T-helper 22 cell (primary cell): ENCODE results near the gene LYAR.

Experiments
- DNase-seq: peaks from one replicate; pipeline ENCODE4 v3.0.0-alpha.2; 2020; ENCODE audit warnings: low read depth

LYAR gene, protein sequence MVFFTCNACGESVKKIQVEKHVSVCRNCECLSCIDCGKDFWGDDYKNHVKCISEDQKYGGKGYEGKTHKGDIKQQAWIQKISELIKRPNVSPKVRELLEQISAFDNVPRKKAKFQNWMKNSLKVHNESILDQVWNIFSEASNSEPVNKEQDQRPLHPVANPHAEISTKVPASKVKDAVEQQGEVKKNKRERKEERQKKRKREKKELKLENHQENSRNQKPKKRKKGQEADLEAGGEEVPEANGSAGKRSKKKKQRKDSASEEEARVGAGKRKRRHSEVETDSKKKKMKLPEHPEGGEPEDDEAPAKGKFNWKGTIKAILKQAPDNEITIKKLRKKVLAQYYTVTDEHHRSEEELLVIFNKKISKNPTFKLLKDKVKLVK

DNA sequence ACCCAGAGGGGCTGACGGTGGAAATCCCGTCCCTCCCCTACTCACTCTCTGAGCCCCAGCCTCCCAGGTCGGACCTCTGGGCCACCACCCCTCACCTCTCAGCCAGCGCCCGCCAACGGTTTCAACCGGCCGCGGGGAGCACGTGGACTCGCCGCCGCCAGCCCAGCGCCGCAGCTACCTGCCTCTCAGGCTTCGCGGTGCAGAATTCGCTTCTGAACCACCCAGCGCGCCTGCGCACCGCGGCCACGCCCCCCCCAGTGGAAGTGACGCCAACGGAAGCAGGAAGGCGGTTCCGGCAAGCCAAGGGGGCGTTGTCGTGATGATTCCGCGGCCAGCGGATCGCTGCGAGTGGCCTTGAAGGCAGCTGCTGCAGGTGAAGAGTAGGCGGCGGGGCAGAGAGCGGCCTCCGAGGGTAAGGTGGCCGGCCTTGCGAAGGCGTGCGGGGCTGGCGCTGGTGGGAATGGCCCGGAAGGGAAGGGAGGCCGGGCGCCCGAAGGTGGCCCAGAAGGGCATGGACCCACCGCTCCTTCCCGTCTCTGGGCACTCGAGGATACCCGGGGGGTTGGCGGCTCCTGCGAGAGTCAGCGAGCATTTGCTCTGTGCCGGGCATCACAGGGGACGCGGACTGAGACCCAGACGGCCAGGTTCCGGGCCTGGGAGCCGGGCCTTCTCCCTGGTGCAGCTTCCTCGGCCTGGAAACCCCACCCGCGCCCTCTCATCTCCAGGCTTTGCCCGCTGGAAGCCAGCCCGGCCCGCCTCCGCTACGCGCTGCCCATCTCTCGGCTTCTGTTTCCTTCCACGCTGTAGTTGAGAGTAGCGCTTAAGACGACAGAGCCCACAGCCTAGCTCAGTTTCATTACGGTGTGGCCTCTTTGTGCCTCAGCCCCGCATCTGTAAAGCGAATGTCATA is at the start of gene LYAR, which contains the start of gene ZBTB49:
Gene LYAR (minus strand): TSS at position 214 of the 910 bp plus-strand sequence. CDS start 6,412 bp downstream, outside the sequence.
Gene ZBTB49 (plus strand): TSS at position 311 of the 910 bp plus-strand sequence. CDS start 9,695 bp downstream, outside the sequence.
- DNase-seq, result peak; percentile 93

DNA sequence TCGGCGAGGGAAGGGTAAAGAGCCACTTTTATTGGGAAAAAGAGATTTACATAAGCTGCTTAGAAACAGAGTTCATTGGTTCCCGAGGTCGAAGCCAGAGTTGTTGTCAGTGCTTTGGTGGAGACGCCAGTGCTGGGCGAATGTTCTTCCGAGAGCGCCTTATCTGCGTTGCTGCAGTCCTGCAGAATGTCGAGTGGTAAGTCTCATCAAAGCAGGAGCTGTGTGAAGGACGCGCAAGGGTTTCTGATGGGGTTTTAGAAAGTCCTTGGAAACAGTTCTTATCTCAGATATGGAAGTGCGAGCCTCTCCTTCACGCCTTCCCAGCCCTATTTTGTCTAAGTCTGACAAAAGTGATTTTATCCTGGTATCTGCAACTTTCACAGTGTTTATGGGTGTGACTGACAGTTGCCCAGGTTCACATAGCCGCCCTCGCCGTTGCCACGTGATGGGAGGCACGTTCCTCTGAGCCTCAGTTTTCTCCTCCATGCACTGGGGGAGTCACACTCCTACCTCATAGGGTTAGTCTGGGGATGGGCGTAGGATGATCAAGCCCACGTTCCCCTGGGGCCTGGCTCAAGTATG is 49.6 kb upstream of the LYAR start:
- no peak for DNase-seq

DNA sequence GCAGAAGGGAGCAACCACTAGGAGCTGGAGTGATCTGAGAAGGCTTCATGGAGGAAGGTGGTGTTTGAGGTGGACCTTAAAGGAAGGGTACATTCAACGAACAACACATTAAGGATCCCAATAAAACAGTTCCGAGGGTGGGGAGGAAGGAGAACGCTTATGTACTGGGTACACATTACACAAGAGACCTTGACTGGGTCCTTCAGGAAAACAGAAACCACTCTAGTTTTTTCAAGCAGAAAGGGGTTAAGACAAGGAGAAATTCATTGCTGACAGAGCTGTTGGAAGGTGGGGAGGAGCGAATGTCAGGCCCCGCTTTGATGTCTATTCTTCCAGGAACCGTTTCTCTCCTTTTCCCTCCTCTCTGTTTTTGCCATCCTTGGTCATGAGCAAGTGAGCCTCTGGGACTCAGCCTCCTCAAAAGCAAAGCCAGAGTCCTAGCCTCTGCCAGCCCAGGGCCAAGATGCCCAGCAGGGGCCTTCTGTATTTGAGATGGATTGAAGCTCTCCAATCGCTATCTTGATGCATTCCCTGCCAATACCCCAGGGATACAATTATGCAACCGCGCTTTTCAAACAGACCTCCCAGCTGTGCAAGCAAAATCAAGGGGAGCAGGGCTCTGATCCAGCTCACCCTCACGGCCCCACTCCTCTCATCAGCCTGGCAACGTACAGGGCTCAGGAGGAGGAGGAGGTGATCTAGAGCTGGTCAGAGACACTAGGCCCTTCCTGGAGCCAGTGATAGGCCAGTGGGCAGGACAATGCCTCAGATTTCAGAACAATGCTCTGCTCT is 48.5 kb upstream of the LYAR start:
- no peak for DNase-seq

DNA sequence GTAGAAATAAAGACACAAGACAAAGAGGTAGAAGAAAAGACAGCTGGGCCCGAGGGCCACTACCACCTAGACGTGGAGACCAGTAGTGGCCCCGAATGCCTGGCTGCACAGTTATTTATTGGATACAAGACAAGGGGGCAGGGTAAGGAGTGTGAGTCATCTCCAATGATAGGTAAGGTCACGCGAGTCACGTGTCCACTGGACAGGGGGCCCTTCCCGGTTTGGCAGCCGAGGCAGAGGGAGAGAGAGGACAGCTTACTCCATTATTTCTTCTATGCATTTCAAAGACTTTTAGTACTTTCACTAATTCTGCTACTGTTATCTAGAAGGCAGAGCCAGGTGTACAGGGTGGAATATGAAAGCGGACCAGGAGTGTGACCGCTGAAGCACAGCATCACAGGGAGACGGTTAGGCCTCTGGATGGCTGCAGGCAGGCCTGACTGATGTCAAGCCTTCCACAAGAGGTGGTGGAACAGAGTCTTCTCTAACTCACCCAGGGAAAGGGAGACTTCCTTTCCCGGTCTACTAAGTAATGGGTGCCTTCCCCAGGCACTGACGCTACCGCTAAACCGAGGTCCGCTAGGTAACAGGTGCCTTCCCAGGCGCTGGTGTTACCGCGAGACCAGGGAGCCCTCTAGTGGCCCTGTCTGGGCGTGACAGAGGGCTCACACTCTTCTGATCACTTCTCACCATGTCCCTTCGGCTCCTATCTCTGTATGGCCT is 45.0 kb upstream of the LYAR start:
- DNase-seq, result peak; percentile 37

DNA sequence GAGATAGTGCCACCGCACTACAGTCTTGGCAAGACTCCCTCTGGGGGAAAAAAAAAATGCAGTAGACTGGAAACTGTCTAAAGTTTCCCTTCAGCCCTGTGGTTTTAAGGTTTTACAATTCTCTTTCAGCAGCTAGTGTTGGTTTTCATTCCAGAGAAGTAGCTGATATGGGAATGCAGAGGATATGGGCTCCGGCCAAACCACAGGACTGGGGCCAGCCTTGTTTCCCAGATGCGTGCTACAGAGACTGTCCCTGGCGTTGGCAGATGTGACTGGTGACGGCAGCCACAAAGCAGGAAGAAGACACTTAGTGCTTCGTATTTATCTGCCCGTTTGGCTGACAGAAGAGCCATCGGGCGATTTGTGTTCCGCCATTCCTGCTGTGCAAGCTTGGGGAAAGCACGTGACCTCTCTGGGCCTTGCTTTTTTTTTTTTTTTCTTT is 43.3 kb upstream of the LYAR start:
- DNase-seq, result no peak

DNA sequence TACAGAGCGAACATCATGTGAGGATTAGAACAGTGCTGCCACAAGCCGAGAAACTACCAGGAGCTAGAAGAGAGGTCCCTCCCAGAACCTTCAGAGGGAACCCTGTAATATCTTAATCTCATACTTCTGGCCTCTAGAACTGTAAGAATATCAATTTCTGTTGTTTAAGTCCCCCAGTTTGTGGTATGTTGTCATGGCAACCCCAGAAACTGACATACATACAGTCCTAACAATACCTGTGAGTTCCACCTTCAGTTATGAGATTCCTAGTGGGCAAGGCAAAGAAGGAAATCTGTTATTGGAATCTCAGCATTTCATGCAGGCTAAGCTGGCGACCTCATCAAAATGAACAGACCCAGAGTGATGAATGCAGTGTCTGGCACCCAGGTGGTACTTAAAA is 42.6 kb upstream of the LYAR start:
- DNase-seq, result no peak

DNA sequence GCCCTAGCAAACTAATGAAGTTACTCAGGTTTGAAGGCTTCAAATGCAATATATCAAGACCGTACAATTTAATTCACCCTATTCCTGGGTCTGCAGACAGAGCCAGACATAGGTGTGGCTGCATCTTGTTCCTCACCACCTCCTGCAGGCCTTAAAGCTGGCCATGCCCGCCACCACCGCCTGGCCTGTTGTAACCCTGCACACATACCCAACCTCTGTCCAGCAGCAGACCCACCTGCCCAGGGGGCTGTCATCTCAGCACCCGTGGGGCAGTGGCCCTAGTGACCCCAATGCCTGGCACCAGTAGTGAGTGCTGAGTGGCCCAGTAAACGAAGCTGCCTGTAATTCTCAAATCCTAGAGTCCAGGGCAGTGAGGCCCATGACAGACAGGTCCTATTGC is 40.8 kb upstream of the LYAR start:
- no peak for DNase-seq

DNA sequence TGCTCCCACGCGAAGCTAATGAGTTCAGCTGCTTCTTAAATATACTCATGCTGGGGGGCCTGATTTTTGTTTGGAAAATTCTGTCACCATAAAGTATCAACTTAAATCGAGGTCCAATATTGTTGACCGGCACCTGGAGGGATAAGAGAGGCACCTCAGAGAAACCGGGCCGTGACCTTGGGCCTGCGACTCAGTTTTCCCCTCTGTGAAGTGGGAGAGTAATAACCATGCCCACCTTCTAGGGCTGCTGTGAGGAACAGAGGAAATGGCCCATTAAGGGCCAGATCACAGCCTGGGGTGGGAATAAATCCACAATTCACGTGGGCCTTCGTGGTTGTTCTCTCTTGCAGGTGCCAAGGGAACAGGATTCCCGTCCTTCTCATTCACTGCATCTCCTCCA is 39.5 kb upstream of the LYAR start:
- DNase-seq, result no peak

DNA sequence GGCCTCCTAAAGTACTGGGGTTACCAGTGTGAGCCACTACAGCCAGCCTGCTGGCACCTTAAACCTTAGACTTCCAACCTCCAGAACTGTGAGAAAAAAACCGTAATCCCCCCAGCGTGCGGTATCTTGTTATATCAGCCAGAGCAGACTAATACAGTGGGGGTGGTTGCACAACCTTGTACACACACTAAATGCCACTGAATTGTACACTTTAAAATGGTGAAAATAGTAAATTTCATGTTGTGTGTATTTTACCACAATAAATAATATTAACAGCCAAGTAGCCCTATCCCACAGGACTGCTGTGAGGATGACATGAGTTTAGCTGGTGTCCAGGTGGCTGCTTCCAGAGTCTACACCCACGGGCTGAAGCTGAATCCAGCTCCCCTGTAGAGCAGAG is 38.9 kb upstream of the LYAR start:
- DNase-seq, result no peak

DNA sequence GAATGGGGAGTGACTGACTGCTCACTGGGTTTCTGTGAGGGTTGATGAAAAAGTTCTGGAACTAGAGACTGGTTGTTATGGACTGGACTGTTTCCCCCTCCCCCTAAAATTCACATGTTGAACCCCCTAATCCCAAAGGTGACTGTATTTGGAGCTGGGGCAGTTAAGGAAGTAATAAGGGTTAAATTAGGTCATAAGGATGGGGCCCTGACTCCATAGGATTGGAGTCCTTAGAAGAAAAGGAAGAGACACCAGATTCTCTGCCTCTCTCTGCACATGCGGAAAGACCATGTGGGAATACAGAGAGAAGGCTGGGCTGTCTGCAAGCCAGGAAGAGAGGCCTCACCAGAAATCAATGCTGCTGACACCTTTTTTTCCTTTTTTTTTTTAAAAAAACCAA is 38.3 kb upstream of the LYAR start:
- DNase-seq, result no peak

DNA sequence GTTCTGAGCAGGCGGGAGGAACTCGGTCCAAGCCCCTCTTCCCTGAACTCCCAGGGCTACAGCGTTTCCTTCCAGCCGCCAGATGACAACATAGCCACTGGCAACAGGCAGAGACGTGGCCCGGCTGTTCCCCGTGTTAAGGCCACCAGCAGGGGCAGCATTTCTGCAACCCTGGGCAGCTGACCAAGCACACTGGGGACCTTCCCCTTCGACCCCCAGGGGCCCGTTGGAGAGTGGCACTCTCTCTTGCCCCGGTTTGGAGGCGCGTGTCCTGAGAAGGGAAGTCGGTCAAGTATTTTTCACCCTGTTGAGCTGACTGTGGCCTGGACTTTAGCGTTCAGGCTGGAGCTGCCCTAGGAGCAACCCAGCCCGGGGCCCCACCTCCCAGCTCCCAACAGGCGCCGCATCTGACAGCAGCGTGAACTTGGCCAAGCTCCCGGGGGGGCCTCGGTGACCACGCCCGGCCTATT is 37.7 kb upstream of the LYAR start:
- no peak for DNase-seq

DNA sequence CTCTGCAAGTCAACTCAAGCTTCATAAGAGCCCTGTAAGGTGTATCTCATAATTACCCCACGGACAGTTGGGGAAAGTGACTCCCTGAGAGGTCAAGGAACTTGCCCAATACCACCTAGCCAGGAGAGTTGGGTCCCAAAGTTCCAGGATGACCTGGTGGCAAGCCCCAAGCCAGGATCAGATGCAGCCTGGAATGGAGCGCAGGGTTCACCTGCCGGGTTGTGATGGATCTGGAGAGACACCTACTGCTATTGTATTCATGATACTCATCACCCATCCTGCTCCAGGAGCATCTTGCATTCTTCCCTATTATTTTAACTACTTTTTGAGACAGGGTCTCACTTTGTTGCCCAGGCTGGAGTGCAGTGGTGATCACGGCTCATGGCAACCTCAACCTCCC is 36.2 kb upstream of the LYAR start:
- no peak for DNase-seq

DNA sequence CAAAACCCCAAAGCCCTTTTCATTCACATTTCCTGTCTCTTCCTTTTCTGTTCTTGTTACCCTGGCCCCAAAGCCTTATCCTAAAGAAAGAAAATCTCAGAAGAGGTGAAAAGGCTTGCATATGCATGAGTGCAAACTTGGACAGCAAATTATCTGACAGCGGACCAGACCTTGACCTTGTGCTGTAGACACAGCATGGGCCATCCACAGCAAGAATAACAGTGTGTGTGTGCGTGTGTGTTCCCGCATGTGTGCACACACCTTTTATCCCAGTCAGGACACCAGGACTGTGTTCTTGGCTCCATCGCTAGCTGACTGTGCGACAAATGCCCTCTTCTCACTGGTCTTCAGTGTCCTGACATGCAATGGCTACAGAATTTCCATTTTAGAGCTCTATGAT is 35.4 kb upstream of the LYAR start:
- no peak for DNase-seq

DNA sequence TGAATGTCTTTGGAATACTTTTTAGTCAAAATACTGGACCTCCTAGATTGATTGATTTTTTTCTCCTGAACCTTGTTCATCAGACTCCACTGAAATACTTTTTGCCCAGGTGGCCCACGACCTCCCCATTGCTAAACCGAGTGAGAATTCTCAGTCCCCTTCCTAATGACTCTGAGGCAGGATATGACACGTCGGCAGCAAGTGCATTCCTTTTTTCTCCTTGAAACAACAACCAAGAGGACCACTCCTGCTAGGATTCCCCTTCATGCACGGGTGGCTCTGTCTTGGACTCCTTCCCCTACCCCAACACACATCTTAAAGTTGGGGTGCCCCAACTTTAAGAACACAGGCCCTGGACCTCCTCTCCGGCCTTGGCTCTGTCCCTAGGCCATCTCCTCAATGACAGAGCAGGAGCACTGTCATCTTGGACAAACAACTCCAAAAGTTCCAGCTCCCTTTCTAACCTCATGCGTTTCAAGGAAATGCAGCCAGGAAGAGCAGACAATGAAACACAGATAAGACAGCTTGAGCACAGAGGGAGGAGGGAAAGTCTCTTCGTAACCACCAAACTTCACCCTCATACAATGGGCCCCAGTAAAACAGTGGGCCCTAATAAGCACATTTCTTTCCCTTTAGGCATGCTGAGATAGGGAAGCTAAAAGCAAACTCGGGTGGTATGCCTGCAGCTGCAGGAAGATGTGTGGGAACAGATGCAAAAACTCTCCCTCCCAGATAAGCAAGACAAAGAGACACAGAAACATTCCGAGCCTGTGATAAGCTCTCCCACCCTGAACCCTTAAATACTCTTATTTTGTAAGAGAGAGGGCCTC is 34.0 kb upstream of the LYAR start:
- DNase-seq, result no peak

DNA sequence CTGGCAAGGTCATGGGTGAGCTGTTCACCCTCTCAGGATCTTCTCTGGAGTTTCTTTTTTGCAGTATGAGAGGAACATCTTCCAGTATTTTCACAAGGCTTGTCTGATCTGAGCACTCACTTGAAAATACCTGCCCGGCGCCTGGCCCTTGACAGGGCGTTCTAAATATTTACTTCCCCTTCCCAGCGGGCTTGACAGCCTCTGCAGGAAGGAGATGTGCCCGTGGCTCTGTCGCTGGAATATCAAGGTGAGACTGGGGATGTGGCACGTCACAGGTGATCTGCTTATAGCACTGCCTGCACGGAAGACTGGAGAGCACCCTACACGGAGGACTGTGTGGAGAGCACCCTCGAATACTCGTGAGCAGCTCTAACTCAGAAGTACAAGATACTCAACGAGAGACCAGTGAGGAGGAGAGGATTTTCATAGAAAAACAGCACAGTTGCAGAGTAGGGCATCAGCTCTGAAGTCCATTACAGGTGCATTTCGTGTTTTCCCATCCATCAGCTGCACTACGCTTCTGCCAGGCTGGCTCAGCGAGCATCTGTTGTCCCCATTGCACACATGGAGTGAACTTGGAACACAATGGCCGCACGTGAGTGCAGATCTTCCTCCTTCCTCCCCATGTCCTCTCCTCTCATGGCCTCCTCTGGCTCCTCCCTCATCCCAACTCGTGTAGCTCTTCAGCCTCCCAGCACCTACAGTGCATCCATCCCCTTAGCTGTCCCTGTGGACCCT is 32.2 kb upstream of the LYAR start:
- DNase-seq, result no peak

DNA sequence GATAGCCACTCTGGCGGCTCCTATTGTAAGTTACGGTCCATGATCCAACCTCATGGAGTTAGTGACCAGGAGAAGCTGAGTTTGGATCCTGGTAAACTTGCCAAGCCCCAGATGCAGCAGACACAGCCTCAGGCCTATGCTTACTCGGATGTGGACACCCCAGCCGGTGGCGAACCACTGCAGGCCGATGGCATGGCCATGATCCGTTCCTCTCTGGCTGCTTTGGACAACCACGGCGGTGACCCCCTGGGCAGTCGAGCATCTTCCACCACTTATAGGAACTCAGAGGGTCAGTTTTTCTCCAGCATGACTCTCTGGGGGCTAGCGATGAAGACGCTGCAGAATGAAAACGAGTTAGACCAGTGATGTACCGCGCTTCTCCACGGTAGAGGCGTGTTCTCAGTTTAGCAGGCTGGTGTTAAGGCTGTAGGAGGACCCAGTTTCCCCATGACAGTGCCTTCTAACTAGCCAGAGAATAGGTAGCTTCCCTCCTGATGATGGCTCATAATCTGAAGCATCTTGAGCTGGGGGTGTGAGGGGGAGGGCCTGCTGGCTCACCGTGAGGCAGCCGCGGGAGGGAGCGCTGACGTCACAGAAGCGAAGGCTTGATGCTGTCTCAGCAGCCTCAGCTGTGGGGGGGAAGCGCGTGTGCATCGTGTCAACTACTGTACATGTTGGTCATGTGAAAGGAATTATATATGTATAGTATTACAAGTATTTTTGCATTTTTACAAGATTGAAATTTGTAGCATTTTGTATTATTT is 31.2 kb upstream of the LYAR start:
- DNase-seq, result no peak

DNA sequence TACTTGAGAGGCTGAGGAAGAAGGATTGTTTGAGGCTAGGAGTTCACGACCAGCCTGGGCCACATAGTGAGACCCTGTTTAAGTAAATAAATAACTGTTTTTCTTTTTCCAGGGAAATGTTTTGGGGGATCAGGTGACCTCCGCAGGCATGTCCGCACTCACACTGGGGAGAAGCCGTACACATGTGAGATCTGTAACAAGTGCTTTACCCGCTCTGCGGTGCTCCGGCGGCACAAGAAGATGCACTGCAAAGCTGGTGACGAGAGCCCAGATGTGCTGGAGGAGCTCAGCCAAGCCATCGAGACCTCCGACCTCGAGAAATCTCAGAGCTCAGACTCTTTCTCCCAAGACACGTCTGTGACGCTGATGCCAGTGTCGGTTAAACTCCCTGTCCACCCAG is 30.6 kb upstream of the LYAR start:
- DNase-seq, result no peak

DNA sequence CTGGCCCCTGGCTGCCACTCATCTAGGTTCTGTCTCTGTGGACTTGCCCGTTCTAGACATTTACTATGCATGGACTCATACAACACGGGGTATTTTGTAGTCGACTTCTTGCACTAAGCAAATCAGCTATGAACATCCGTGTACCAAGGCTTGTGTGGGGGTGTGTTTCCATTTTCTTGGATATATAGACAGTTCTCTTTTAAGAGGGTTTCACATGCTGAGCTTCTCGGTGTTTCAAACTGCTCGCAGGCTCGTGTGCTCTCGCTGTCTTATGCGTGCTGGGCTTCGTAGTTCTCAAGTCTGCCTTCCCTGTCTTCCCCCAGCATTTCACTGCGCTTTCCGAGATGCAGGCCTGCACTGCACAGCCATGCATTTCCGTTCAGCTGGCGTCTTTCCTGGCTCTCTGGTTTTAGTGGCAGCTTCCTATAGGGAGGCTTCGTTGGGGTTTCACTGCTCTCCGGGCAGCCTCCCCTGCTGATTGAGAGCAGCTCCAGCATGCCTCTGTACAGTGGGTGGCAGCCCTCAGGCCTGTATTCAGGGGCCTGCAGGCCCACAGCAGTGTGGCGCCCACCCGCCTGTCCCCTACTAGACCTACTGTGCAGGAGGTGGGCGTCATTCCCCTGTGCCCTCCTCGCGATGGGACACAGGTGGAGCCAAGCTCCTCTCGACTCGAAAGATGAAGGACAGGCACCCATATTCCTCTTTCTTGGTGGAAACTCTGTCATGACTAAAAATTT is 27.7 kb upstream of the LYAR start:
- no peak for DNase-seq
